HG03432 (cell line): ENCODE measurements around the gene GRHL1.

ENCODE experiments used
- ATAC-seq: cut with Tn5 transposase; IDR thresholded peaks from one replicate; pipeline ENCODE4 v1.9.1; 2021; ENCODE audit warnings: mild to moderate bottlenecking, moderate library complexity; ENCODE audit not compliant: unreplicated experiment

Gene GRHL1

DNA sequence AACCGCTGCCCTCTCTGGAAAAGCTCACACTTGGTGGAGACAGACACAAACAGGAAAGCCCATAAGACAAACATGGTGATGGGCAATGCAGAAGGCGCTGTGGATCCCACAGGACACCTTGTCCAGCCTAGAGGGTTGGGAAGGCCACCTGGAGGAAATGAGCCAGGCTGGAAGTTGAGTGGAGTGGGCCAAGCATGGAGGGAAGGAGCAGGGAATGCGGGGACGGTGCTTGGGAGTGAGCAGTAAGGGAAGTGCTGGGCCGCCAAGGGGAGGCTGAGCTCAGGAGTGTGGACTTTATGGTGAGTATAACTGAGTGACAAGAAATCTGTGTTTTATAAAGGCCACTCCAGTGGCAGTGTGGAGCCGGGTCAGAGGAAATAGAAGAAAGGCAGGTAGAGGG, 2.8 kb upstream of the GRHL1 start:
- no peak for ATAC-seq

GRCh38 chr2:9949239-9949991, 2.1 kb upstream of the GRHL1 start:
- no peak for ATAC-seq

DNA sequence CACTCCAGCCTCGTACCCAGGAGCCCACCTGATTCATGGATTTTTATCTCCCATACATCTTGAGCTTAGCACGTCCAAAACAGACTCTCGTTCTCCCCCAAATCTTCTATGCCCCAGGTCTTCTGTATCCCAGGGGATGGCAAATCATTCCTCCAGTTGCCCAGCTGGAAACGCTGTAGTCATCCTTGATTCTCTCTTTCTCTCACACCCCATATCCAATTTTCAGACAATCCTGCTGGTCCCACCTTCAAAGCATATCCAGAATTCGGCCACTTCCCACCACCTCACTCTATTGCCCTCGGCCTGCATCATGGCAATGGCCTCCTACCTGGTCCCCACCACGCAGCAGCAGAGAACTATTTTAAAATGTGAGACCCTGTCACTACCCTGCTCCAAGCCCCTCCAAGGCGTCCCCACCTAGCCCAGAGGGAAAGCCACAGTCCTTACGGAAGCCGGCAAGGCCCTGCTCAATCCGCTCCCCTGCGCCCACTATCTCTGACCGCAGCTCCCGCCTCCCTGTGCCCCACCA, 1.4 kb upstream of the GRHL1 start:
- ATAC-seq: no peak

GRCh38 chr2:9950521-9951271, 797 bp upstream of the GRHL1 start:
- peak; percentile 41 for ATAC-seq

DNA sequence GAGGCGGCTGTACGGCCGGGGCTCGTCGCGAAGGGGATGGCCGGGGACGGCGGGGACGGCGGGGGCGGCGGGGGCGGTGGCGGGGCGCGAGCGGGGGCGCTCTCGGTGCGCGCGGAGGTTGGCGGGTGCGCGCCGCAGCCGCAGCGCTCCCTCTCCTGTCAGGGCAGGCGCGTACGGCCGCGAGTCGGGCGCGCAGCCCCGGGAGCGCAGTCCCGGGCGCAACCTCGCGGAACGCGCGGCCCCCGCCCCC, 296 bp upstream of the GRHL1 start:
- no peak for ATAC-seq

DNA sequence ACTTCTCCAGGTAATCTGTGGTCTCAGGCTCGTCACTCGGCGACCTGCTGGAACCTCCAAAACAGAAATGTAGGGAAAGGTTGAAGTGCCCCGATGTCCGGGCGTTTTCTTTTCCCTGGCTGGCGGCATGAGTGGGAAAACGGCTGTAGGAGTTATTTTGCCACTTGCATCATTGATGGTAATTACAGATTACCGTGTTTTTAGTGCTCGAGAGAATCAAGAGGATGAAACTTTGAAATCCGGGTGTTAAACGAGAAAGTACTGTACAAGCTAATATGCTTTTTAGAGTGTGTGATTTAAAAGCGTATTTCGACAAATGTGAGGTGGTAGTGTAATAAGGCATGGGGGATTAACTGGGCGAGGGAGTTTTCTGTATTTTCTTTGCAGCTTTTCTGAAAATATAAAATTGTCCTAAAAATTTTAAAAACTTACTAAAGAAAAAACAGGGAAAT, 819 bp downstream of the GRHL1 start:
- no peak for ATAC-seq

DNA sequence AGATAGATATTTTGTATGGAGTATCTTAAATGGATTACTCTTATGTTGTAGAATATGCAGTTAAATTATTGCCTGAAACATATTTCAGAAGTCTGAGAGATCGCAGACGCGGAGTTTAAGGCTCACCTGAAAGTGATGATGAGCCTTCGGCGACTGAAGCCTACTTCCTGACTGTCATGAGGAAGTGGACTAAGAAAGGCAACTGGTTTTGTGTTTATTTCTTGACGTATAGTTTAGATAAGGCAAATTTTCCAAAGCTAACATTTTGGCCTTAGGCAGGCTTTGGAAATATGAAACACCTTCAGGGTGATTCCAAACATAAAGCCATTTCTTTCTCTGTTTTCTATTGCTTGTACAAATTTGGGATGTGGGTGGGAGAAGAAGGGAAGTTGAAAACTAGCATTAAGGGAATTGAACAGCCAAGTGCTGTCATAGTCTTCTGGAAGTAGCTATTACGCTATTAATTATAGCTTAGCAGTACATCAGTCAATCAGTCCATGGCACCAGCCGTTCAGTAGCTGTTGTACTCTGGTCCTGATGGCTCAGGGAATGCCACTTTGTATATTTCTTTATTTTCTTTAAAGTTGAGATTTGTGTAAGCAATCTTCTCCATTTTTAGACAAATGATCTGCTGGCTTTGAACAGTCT, 1.5 kb downstream of the GRHL1 start:
- ATAC-seq: no peak

DNA sequence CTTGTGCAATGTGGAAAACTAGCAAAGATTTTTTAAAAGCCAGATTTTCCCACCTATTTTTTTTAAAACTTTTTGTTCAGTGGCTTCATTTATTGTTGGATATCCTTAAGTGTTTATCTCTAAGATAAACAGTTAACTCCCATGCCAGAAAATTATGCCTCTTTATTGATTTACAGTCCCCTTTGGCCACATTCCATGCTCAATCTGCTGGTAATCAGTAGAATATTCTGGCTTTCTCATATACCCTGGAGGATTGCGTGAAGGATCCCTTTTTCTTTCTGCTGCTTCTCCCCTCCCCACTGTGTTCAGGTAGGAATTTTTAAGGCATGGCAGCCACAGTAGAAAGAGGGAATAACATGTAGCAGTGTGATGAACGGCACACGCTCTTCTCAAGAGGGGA, 2.6 kb downstream of the GRHL1 start:
- ATAC-seq: no peak

DNA sequence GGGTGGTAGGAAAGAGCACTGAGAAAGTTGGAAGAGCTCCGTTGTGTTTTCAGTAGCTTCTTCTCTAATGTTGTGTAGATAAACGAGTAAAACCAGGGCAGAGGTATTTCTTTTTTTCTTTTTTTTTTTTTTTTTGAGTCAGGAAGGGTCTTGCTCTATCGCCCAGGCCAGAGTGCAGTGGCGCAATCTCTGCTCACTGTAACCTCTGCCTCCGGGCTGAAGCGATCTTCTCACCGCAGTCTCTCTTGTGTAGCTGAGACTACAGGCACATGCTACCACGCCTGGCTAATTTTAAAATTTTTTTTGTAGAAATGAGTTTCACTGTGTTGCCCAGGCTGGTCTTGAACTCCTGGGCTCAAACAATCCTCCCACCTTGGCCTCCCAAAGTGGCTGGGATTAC, 6.6 kb downstream of the GRHL1 start:
- ATAC-seq: no peak

- no peak for ATAC-seq
These were observed 7.8 kb downstream of the GRHL1 start for GRCh38 chr2:9959262-9959661.

DNA sequence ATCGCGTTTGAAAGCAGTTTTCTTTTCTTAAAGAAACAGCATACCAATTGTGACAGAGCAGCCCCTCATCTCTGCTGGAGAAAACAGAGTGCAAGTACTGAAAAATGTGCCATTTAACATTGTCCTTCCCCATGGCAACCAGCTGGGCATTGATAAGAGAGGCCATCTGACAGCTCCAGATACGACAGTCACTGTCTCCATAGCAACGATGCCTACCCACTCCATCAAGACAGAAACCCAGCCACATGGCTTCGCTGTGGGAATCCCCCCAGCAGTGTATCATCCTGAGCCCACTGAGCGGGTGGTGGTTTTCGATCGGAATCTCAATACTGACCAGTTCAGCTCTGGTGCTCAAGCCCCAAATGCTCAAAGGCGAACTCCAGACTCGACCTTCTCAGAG, 9.5 kb downstream of the GRHL1 start:
- ATAC-seq: no peak

- no peak for ATAC-seq
These were observed 13.0 kb downstream of the GRHL1 start for GRCh38 chr2:9964334-9964980.

DNA sequence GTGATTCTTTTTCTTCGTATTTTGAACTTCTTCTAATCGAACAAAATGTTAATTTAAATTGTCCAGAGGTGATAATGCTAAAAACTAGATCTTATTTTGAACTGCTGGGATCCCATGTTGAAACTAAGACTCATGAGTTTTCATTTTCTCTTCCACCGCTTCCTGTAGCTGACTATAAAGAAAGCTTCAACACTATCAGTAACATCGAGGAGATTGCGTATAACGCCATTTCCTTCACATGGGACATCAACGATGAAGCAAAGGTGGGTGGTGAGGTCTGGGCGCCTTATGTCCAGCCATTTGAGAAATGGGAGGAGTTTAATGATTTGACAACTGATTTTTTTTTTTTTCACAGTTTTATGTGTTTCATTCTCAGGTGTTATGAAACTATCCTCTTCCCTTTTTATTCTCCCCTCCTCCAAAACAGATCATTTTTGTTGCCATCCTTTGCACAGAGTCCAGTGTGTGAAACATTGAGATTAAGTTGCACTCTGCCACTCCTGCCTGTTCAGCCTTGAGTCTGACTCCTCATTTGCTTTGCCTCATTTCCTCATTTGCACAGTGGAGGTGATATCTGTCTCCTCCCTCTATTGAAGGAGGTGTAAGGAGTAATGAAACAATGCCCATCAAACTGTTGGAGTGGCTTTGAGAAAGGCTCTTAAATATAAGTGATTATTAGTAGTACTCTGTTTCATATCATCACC, 13.8 kb downstream of the GRHL1 start:
- ATAC-seq: no peak

DNA sequence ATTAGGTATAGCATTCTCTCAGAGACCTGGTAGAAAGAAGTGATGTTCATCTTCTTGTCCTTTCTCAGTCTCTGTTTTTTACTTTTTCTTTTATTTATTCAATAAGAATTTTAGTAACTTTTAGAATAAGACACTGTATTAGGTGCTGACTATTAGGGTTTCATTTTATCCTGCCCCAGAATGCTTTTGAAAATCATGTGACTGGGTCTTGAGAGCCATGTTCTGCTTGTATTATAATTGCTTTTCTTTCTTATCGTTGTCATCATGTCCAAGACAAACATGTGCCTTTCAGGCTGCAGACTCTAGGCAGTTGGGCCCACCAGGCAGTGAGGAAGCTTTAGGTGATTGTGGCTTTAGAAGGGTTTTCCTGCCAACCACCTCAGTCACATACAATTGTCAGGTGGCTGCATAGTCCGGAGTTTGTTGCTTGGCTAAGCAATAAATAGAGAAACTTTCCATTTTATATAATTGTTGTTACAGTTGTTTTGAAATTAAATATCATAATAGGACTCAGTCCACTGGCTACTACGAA, 15.1 kb downstream of the GRHL1 start:
- no peak for ATAC-seq

DNA sequence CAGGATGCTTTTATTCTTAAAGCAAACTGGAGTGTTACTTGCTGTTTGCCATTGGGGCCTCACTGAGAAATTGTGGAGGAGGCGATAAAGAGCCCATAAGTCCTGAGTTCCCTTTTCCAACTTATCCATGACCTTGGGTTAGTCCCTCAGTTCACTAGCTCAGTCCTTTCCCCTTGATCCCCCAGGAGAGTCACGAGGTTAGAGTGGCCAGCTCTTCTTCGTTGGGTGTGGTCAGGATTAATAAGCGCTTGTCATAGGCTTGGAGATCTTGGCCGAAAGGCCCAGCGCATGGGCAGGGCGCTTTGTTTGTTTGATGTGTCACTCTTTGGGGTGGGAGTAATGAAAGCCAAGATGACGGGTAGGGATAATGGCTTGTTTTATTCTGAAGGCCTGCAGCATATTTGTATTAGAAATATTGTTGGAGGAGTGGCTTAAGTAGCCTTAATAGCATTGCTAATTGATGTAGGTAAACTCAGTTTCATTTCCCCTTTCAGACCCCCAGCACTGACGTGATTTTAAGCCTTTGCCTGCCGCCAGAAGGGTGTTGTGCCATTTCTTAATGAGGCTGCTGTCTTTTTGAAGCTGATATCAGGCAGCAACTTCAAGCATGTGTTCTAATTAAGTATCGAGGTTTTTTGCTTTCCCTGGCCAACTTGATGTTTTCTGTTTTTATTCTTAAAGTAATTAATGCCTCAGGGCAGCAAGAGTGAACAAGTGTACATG, 15.7 kb downstream of the GRHL1 start:
- ATAC-seq: no peak

DNA sequence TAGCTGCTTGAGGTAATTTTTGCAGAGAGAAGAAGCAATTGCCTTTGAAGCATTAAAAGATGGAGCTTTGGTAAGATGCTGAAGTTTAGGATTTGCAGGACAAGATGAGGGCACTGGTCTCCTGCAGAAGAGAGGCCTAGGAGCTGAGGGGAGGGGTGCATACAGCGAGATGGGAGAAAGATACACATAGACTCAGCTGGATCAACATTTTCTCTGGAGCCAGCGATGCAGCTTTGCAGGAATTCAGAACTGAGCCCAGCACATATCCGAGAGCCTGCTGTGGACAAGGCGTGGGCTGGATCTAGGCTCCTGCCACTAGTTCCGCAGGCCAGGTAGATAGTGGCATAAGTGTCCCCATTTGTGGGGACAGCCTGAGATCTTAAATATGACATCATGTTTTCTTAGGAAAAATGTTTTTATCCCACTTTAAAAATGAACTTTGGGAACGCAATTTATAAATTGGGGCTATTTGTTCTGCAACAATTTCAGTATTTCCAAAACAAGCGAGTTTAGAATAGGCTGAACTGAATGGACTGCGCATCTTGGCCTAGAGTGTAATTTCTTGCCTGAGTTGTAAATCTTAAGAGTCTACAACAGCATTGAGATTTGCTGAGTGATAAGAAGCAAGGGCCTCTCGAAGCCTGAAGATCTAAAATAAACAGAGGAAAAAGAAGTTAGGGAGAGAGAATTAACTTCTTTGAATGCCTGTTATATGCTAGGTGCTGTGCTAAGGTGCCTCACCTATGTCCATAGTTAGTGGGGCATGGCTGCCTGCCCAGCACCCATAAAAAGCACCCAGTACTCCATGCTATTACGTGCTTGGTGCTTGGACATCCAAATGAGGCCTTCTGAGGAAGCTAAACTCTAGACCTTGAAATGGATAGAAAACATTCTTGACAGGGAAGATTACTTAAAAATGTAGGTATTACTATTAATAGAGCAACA, 17.3 kb downstream of the GRHL1 start:
- ATAC-seq: no peak

GRCh38 chr2:9970200-9971044, 18.9 kb downstream of the GRHL1 start:
- ATAC-seq: no peak
